ENCODE measurements around the gene CAPZA1.

Gene CAPZA1

GRCh38 chr1:112715264-112716053 lies 95.8 kb downstream of the CAPZA1 start, which contains the start of gene PPM1J:
TSS of gene PPM1J (minus strand) at chr1:112715332. CDS start at chr1:112715301, 31 bp downstream.
- peak; percentile 94 to 95 for DNase-seq (ENCODE audit: low read depth in 2 of 2)

GRCh38 chr1:112716133-112716720 lies 96.6 kb downstream of the CAPZA1 start:
- peak; percentile 56 to 57 for DNase-seq (ENCODE audit: low read depth in 2 of 2)

- no peak for DNase-seq (ENCODE audit: low read depth in 2 of 2)
These were observed 97.7 kb downstream of the CAPZA1 start for GRCh38 chr1:112717263-112717873.

GRCh38 chr1:112718691-112719418 lies 99.2 kb downstream of the CAPZA1 start:
- peak; percentile 66 to 70 for DNase-seq (ENCODE audit: low read depth in 2 of 2)

- no peak for DNase-seq (ENCODE audit: low read depth in 2 of 2)
These were observed 100.1 kb downstream of the CAPZA1 start for GRCh38 chr1:112719706-112720105.

- DNase-seq (ENCODE audit: low read depth in 2 of 2): no peak
These were observed 101.2 kb downstream of the CAPZA1 start for GRCh38 chr1:112720800-112721199.

Data from stimulated activated CD8-positive, alpha-beta memory T cell treated with anti-CD3 and anti-CD28 coated beads, Interleukin-15, amount 100 ng/mL, for 48 hours (primary cell).